Fibroblast of lung (primary cell): ENCODE data around the gene OR2AG2.

ENCODE experiments used
- CTCF ChIP-seq, 2 donors: IDR thresholded peaks in 1 of 2; conservative IDR thresholded peaks in 1 of 2; 1 replicate in 1 of 2; 2 replicates in 1 of 2; pipeline ENCODE4 v1.5.1; 2011 to 2012; ENCODE audit warnings: low read length in 2 of 2, control low read depth in 1 of 2, inconsistent platforms in 1 of 2, low read depth in 1 of 2, mild to moderate bottlenecking in 1 of 2
- EZH2 ChIP-seq: IDR thresholded peaks from 2 replicates; pipeline ENCODE4 v1.5.1; 2012; ENCODE audit warnings: low read length, control low read depth, mild to moderate bottlenecking; ENCODE audit errors: missing control alignments

- TF ChIP-seq CTCF (conservative IDR thresholded peaks at IDR 0.05 in 1 of 2, IDR thresholded peaks at IDR 0.05 in 1 of 2; ENCODE audit: low read depth in 1 of 2, low read length in 2 of 2) (no peak), EZH2 (no peak)
Observed at GRCh38 chr11:6755953-6756347, 15.8 kb downstream of the OR2AG2 start.
